ENCODE data around the gene ANKMY1.

ANKMY1 gene

GRCh38 chr2:240594511-240595380 is 37.0 kb upstream of the ANKMY1 start:
- DNase-seq (ENCODE audit: low spot score) = no peak

GRCh38 chr2:240593703-240594451 is 36.1 kb upstream of the ANKMY1 start:
- DNase-seq (ENCODE audit: low spot score) = no peak

- no peak for DNase-seq (ENCODE audit: low spot score)
Measured at GRCh38 chr2:240593026-240593702, 35.4 kb upstream of the ANKMY1 start.

GRCh38 chr2:240591784-240592183 is 34.0 kb upstream of the ANKMY1 start:
- no peak for DNase-seq (ENCODE audit: low spot score)

GRCh38 chr2:240591226-240591625 is 33.4 kb upstream of the ANKMY1 start:
- no peak for DNase-seq (ENCODE audit: low spot score)

GRCh38 chr2:240590681-240591111 is 32.9 kb upstream of the ANKMY1 start:
- no peak for DNase-seq (ENCODE audit: low spot score)

GRCh38 chr2:240589850-240590525 is 32.2 kb upstream of the ANKMY1 start:
- DNase-seq (ENCODE audit: low spot score) = no peak

- DNase-seq (ENCODE audit: low spot score) = no peak
Measured at GRCh38 chr2:240589375-240589774, 31.6 kb upstream of the ANKMY1 start.

GRCh38 chr2:240588669-240589068 is 30.9 kb upstream of the ANKMY1 start:
- no peak for DNase-seq (ENCODE audit: low spot score)

- no peak for DNase-seq (ENCODE audit: low spot score)
Measured at GRCh38 chr2:240588006-240588655, 30.3 kb upstream of the ANKMY1 start.

- DNase-seq (ENCODE audit: low spot score) = peak; percentile 45
Measured at GRCh38 chr2:240586919-240587800, 29.4 kb upstream of the ANKMY1 start.

GRCh38 chr2:240586198-240586918 is 28.6 kb upstream of the ANKMY1 start, which contains the start of gene CAPN10:
Gene CAPN10, plus strand, starts transcription at chr2:240586734. Its CDS starts 178 bp downstream, at chr2:240586912.
- peak; percentile 99 for DNase-seq (ENCODE audit: low spot score)

GRCh38 chr2:240585681-240586197 is 28.0 kb upstream of the ANKMY1 start:
- DNase-seq (ENCODE audit: low spot score) = no peak

GRCh38 chr2:240585101-240585500 is 27.3 kb upstream of the ANKMY1 start:
- DNase-seq (ENCODE audit: low spot score) = no peak

GRCh38 chr2:240584486-240585031 is 26.8 kb upstream of the ANKMY1 start:
- no peak for DNase-seq (ENCODE audit: low spot score)

GRCh38 chr2:240583774-240584173 is 26.0 kb upstream of the ANKMY1 start:
- no peak for DNase-seq (ENCODE audit: low spot score)

GRCh38 chr2:240582781-240583180 is 25.0 kb upstream of the ANKMY1 start:
- DNase-seq (ENCODE audit: low spot score) = no peak

- DNase-seq (ENCODE audit: low spot score) = no peak
Measured at GRCh38 chr2:240581811-240582210, 24.0 kb upstream of the ANKMY1 start.

Measured in AG20443 (cell line).